GM21390 (cell line): ENCODE data around the gene PLLP.
"Not testable (repeated sequence)": the region's sequence is repeated elsewhere in the genome, so short reads cannot be mapped to it uniquely, and the experiment has no call there.

ENCODE experiments used
- ATAC-seq: cut with Tn5 transposase; IDR thresholded peaks from one replicate; pipeline ENCODE4 v1.9.1; 2021; ENCODE audit not compliant: unreplicated experiment

The PLLP gene

DNA sequence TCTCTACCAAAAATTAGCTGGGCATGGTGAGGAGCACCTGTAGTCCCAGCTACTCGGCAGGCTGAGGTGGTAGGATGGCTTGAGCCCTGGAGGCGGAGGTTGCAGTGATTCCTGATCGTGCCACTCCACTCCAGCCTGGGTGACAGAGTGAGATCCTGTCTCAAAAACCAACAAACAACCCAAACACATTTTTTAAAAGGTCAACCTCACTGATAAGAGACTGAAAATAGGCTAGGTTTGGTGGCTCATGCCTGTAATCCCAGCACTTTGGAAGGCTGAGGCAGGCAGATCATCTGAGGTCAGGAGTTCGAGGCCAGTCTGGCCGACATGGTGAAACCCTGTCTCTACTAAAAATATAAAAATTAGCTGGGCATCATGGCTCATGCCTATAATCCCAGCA is 8.5 kb downstream of the PLLP start:
- ATAC-seq, result not testable (repeated sequence)

DNA sequence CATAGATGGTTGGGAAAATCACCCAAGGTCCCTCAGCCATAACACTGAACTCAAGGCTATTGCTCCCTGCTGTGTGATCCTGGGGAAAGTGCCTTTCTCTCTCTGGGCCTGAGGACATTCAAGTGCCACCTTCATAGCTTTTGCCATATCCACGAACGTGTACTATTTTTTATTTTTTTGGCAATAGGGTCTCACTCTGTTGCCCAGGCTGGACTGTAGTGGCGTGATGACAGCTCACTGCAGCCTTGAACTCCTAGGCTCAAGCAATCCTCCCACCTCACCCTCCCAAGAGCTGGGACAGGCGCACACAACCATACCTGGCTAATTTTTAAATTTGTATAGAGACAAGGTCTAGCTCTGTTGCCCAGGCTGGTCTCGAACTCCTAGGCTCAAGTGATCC is 10.6 kb downstream of the PLLP start:
- no peak for ATAC-seq

DNA sequence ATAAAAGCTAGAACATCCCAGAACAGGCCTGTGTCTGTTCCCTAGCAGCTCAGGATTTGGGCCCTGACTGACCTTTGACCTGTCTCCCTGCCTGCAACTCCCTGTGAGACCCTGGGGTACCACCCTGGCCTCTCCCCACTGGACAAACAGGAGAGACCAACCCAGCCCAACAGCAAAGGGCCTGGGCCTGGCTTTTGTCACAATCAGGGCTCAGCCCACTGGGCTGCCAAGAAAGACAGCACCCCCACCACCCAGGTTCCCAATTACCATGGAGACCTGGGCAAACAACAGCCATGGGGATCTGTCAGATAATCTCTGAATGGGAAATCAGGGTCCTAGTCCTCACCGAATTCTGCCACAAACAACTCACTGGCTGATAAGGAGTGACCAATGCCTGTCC is 11.1 kb downstream of the PLLP start:
- ATAC-seq, result no peak

DNA sequence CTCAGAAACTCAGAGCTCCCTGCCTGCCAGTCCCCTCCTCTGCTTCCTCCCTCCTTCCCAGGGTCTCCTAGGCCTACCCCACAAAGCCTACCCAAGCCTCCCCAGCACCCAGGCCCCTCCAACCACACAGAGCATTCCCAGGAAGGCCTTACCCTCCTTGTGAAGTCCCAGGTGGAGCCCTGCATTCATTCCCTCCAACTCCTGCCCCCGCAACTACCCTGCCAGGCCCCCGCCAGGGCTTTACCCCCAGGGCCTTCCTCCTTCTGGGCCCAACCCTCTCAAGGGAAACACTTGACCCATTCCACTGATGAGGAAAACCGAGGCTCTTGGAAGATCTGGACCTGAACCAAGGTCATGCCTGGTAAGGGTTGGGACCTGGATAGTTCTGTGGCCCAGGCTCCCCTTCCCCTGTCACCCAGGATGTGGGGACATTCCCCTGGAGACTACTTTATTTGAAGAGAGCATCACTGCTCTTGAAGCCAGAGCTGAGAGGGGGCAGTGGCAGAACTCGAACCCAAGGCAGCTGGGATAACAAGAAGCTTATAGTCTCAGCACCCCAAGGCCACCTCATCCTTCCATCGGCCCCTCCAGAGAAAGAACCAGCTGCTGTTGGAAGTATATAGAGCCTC is 12.5 kb downstream of the PLLP start:
- no peak for ATAC-seq

DNA sequence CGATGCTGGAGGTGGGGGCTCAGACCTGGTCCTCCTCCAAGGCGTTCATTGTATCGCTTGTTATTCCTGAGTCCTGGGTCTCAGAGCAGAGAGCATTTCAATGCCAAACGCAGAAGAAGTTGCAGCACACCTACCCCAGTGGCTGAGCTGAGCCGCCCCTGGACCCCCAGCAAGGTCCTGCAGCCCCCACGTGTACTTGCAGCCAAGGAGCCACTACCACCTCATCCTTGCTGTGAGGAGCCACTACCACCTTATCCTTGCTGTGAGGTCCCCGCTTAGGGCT is 13.5 kb downstream of the PLLP start:
- no peak for ATAC-seq

DNA sequence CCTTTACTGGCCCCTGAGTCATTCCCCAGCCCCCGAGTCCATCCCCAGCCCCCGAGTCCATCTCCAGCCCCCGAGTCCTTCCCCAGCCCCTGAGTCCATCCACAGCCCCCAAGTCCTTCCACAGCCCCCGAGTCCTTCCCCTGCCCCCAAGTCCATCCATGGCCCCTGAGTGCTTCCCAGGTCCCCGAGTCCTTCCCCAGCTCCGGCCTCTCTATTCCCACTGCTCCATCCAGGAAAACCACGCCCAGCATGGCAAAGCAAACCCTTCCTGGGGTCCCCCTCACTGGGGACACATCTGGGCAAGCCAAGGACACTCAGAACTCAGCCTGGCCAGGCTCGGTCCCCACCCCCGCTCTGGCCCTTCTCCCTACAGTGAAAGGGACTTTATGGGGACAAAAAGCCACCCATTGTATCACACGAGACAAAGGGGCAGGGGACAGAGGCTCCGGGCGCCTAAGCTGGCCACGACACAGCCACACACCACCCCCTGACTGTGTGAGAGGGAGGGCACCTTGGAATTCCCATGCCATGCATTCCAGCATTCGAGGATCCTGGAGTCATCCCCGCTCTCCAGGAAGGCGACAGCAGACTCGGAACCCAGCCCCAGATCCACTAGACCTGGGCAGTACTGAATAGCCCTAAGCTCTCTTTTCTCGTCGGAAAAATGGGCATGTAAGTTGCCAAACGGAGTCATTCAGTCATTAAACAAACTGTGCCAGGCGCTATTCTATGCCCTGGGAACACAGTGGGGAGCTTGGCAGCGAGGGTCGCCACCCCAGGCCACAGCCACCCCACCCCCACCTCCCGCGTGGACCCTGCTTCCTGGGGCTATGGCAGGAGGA is 14.0 kb downstream of the PLLP start:
- no peak for ATAC-seq

DNA sequence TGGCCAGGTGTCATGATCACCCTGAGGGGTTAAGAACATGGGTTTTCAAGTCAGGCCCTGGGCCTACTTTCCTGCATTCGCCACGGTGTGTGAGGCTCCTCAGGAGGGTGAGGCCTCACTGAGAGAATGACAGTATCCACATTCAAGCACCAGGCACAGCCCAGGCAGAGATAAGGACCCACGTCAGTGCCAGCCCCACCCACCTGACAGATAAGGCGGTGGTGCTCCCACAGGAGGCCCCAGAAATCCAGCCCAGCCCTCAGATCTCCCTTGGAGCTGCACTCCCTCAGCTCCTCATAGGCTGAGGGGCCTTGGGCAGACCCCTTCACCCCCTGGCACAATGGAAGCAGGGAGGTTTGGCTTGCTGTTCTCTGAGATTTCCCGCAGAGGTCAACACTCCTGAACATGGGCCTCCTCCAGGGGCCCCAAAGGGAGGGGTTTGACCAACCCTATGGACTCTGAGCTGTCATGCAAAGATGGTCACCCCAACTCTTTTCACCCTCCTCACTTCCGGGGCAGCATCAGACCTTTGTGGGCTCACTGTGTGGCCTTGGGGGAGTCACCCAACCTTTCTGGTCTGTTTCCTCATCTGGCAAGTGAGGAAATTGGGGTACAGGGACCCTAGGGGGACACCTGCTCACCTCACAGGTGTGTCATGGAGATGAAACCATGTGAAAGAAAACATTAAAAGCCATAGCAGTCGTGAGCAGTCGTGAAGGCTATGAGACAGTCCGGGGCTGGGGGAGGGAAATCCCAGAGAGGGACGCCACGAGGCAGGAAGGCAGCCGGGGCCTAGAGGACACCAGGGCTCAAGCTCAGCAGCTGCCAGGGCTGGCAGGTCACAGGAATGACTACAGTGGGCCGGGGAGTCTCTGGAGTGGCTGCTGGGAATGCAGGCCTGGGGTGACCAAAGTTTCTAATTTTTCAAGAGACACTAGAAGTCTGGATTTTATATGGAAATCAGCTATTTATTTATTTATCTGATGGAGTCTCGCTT is 15.4 kb downstream of the PLLP start:
- no peak for ATAC-seq

DNA sequence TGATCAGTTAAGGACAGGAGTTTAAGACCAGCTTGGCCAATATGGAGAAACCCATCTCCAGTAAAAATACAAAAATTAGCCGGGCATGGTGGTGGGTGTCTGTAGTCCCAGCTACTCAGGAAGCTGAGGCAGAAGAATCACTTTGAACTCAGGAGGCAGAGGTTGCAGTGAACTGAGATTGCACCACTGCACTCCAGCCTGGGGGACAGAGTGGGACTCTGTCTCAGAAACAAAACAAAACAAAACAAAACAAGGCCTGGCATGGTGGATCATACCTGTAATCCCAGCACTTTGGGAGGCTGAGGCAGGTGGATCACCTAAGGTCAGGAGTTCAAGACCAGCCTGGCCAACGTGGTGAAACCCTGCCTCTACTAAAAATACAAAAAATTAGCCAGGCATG is 17.1 kb downstream of the PLLP start:
- ATAC-seq, result not testable (repeated sequence)

DNA sequence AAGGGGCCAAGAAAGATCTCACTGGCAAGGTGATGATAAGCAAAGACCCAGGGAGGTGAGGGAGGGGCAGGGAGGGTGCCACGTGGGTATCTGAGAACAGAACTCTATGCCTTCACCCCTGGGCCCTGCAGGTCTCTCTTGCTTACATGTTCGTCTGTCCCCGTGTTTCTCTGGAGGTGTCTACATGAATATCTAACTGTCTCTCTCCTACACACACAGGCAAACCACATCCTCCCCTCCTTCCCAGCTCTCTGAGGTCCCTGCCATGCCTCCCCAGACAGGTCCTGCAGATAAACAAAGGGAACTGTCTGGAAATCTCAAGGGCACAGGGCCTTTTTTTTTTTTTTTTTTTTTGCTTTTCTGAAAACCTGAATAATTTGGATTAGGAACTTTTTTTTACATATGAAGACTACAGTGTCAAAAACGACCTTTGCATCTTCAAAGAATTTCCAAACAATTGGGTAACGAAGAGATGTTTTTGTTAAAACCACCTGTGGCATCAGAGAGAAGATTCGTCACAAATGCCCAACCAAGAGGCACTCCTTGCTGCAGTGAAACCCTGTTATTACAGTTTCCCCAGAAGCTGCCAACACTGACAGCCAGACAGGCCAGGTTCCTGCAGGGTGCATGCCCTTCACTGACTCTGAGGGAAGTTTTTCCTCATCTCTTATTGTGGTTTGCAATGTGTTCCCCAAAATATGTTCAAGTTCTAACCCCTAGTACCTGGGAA is 17.8 kb downstream of the PLLP start:
- ATAC-seq, result no peak

DNA sequence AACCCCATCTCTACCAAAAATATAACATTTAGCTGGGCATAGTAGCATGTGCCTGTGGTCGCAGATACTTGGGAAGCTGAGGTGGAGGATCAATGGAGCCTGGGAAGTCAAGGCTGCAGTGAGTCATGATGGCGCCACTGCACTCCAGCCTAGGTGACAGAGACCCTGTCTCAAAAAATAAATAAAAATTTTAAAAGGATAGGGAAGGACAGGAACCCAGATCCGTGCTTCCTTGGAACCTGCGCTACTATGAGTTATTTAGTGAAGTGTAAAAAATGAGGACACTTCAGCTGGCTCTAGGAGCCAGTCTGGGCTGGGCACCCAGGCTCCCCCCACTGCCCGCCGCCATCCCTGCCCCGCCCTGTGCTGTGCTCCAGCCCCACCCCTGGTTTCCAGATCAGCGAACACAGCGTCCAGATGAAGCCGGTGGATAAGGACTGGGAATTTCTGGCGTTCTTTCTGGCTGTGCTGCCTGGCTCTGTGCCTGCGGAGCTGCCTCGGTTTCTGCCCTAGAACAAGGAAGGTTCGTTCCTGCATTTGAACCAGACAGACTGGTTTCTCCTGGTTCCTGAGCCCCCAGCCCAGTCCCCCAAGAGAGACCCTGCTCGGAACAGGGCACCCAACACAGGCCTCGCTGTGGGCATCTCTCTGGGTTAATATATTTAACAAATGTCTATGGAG is 18.5 kb downstream of the PLLP start:
- no peak for ATAC-seq

DNA sequence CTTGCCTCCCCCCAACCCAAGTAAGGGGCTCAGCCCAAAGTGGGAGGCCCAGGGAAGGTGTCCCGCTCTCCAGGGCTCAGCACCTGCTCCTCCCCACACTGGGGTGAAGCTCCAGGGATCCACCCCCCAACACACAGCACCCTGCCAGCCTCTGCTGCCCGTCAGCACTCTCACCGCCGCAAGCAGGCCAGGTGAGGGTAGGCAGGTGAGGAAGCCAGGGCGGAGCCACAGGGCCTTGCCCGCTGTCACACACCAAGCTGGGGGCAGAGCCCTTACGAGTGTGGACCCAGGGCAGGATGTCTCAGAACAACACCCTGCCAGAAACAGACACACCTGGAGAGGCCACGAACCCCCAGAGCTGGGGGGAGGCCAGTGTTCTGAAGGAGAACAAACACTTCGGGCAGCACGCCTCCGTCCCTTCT is 19.5 kb downstream of the PLLP start:
- no peak for ATAC-seq

DNA sequence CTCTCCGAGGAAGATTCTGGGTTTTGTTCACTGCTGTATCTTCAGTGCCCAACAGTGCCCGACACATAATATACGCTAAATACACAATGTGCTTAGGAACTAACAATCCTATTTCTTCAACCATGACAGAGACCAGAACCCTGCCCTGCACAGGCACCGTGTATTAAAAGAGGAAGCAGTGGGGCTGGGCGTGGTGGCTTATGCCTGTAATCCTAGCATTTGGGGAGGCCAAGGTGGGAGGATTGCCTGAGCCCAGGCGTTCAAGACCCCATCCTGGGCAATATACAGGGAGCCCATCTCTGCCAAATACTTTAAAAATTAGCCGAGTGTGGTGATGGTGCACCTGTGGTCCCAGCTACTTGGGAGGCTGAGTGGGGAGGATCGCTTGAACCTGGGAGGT is 20.1 kb downstream of the PLLP start:
- no peak for ATAC-seq

DNA sequence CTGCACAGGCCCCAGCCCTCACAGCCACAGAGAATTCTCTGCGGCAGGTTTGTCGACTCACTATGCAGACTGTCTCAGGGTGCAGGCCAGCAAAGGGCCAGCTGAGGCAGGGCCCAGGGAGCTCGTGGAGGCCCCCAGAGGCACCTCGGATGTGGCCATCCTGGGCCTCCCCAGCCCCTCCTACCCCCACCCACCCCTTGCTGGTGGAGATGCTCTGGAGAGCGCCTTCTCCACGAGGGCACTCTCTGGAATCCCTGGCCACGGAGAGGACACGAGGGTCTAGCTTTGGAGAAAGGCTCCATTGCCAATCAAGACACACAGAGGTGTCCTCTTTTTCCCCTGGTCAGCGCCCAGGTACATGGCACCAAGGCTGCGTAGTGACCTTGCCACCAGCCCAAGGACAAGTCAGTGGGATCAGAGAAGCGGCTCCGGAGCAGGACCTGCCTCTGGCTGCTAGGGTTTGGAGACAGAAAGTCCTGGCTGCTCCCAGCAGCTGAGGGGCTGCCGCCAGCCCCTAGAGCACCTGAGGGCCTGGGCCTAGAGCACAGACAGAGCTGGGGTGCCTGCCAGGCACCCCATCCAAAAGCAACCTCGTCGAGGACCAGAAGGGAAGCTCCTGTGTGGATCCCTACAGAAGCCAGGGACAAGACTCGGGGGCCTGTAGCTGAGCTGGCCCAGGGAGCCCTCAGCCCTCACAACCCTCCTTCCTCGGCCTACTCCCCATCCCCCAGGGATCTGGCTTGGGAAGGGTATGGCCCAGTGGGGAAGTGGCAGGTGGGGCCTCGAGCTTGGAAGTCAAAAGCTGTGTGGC is 20.7 kb downstream of the PLLP start:
- no peak for ATAC-seq

DNA sequence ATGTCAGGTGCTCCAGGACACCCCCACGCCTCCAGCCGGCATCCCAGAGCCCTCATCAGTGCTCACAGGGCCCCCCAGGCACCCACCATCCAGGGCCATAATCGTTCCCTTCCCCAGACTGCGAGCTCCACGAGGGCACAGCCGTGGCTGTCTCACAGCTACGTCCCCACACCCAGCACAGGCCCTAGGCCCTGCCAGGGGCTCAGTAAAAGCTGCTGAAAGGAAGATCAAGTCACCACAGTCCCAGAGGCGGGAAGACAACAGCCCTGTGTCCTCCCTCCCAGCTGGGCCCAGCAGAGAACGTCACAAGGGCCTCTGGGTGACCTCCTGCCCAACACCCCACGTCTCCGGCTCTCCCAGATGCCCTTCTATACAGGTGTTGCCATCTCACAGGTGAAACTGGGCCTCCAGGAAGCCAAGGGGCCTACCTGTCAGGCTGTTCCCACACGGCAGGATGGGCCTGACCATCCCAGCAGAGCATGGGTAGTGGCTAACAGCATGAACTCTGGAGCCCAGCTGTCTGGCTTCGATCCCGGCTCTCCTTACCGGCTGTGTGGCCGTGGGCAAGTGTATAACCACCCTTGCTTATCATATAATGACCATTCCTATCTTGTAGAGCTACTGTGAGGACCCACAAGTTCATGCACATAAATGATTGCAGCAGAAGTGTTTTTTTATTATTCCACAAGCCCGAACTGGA is 21.5 kb downstream of the PLLP start:
- ATAC-seq, result no peak

DNA sequence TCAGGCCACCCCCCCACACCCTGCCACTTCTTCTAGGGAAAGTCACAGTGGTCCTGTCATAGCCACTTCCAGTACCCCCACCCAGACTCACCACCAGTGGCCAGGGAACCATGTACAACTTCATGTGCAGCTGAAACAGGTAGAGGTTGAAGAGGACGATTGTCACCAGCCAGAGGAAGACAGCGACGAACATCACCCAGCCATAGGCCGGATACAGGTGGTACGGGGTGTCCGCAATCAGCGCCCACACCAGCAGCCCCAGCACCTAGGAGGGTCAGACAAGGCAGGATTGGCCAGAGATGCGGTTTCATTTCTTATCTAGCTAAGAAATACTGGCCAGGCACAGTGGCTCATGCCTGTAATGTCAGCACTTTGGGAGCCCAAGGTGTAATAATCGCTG is 22.7 kb downstream of the PLLP start:
- ATAC-seq, result no peak

DNA sequence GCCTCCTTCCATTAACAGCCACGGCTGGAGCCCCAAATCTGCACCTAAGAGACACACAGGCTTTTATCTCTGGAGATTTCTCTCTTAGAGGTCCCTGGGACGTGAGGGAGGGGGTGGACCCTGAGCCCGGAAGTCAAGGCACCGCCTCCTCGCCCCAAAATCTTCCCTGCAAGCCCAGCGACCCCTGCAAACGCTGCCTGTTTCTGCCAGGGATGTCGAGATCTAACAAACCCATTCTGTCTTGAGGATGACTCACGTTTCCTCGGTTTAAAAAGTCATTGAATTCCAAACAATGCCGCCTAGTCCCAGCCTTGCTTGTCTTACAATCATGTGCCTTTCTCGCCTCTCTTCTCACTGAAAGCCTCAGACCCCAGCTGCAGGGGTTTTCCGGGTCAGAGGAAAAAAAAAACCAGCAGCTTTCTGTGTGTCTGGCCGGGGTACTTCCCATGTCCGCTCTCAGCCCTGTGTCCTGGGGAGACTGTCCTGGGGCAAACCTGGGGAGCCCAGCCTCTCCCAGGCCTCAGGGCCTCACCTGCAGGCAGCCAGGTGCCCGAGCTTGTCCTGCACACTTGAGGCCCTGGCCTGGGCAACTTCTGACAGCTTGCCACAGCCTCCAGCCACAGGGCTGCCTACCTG is 24.1 kb downstream of the PLLP start:
- no peak for ATAC-seq

DNA sequence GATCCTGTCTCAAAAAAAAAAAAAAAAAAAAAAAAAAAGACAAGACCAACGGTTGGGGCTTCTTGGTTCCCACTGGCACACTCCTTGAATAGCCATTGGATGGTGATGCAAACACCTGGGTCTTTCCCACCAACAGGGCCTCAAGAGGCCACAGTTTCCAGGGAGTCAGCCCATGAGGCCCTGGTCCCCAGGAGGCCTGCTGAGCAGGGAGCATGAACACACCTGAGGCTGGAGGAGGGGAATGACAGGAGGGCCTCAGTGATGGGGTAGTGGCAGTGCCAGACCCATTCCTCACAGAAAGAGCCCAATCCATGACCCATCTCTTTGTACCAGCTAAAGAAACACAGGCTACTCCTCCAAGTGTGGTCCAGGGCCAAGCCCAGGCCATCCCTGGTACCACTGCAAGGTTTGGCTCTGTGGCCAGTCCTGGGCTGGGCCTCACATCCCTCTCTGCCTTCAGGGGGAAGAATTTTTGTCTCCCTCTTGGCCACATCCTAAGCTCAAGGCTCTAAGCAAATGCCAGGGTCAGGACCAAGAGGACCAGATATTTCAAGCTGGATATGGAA is 25.5 kb downstream of the PLLP start:
- ATAC-seq, result no peak

DNA sequence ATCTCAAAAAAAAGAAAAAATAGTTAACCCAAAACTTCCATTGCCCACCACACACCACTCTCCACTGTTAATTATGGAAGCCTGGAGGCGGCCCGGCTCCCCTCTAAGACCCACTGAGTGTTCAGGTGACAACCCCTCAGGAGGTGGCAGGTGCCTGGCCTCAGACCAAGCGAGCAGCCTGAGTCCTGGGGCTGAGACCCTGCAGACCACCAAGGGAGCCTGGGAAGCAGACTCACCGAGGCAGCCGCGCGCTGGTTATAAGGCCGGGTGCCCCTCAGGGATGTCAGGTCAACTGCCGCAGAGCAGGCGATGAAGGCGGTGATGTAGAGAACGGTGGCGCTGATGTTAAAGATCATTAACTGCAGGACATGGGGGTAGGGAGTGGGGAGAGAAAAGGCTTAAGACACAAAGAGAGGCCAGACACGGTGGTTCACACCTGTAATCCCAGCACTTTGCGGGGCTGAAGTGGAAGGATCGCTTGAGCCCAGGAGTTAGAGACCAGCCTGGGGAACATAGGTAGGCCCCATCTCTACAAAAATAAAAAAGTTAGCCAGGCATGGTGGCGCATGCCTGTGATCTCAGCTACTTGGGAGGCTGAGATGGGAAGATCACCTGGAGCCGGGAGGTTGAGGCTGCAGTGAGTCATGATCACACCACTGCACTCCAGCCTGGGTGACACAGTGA is 26.1 kb downstream of the PLLP start:
- ATAC-seq, result no peak
